HepG2 (cell line): ENCODE data around the gene RSPRY1. TPM values are rescaled to one million over a fixed set of nuclear protein-coding genes. Genes with fewer than 3 reads are reported as not detected.

Experiments used
- E2F1 ChIP-seq: sonication (generic); formaldehyde crosslinking; IDR thresholded peaks from 2 replicates; pipeline ENCODE4 v1.5.0; 2020; ENCODE audit warnings: missing genetic modification reagents
- HIC2 ChIP-seq: sonication (generic); formaldehyde crosslinking; IDR thresholded peaks from 2 replicates; pipeline ENCODE4 v1.9.0; 2022; ENCODE audit warnings: low read depth, missing genetic modification reagents
- PAXIP1 ChIP-seq: sonication (generic); formaldehyde crosslinking; conservative IDR thresholded peaks from 2 replicates; pipeline ENCODE4 v1.4.0; 2020; ENCODE audit warnings: mild to moderate bottlenecking, missing genetic modification reagents, moderate library complexity
- TARDBP ChIP-seq: sonication (generic); formaldehyde crosslinking; IDR thresholded peaks from 2 replicates; pipeline ENCODE4 v1.8.0; 2022; ENCODE audit warnings: mild to moderate bottlenecking, missing genetic modification reagents
- ZNF138 ChIP-seq: sonication (generic); formaldehyde crosslinking; IDR thresholded peaks from 2 replicates; pipeline ENCODE4 v1.5.0; 2020; ENCODE audit warnings: mild to moderate bottlenecking, low read depth, missing genetic modification reagents
- ZNF468 ChIP-seq: sonication (generic); formaldehyde crosslinking; IDR thresholded peaks from 2 replicates; pipeline ENCODE4 v1.8.0; 2022; ENCODE audit warnings: mild to moderate bottlenecking, moderate library complexity, missing genetic modification reagents
- polyA plus RNA-seq, 8 experiments: library from polyadenylated mRNA; depleted of rRNA in 3 of 8; stranded (reverse) in 7 of 8; unstranded in 1 of 8; fragments of >200 nt; fragmentation: Illumina TruSeq in 4 of 8; extraction: Trizol in 4 of 8; gene quantifications; 2 replicates each; pipeline versions ENCODE4 v1.2.1 to v1.2.3, GENCODE V29; 2011 to 2016; ENCODE audit warnings: low read depth in 4 of 8, missing spikeins in 1 of 8, mixed read lengths in 1 of 8; ENCODE audit not compliant: insufficient read depth in 1 of 8
- total RNA-seq, 5 experiments: library from RNA; depleted of rRNA; stranded (reverse); fragments of >200 nt; fragmentation: Illumina TruSeq; extraction: Trizol; gene quantifications; 2 replicates each; pipeline ENCODE4 v1.2.3, GENCODE V29; 2016; ENCODE audit warnings: low read depth in 1 of 5
- TF ChIP-seq, protein P1 (sequence below): sonication (generic); formaldehyde crosslinking; IDR thresholded peaks from 2 replicates; pipeline ENCODE4 v1.5.0; 2020; ENCODE audit warnings: mild to moderate bottlenecking, missing genetic modification reagents, borderline replicate concordance
- TF ChIP-seq, protein P2 (sequence below), 2 experiments: sonication (generic) in 1 of 2; formaldehyde crosslinking in 1 of 2; IDR thresholded peaks; 2 replicates each; pipeline versions ENCODE4 v1.5.1 to v1.6.1; 2011 to 2020; ENCODE audit warnings: borderline replicate concordance in 1 of 2, low read depth in 1 of 2, low read length in 1 of 2, mild to moderate bottlenecking in 1 of 2, missing genetic modification reagents in 1 of 2, moderate library complexity in 1 of 2

The RSPRY1 gene
- total and polyA plus RNA-seq, 2 of the 13 experiments (the other 11 are each of a cell fraction or from before 2014, with no cell fraction given): 53.4 to 61.0 TPM

- TF ChIP-seq PAXIP1 (CRISPR knock-in tag) (peak; percentile 88), ZNF468 (no peak), E2F1 (CRISPR knock-in tag) (no peak), TARDBP (CRISPR knock-in tag) (peak; percentile 61; the same call in 1 of the 2 replicates), HIC2 (CRISPR knock-in tag) (no peak), ZNF138 (CRISPR knock-in tag) (no peak)
- TF ChIP-seq, protein P1, sequence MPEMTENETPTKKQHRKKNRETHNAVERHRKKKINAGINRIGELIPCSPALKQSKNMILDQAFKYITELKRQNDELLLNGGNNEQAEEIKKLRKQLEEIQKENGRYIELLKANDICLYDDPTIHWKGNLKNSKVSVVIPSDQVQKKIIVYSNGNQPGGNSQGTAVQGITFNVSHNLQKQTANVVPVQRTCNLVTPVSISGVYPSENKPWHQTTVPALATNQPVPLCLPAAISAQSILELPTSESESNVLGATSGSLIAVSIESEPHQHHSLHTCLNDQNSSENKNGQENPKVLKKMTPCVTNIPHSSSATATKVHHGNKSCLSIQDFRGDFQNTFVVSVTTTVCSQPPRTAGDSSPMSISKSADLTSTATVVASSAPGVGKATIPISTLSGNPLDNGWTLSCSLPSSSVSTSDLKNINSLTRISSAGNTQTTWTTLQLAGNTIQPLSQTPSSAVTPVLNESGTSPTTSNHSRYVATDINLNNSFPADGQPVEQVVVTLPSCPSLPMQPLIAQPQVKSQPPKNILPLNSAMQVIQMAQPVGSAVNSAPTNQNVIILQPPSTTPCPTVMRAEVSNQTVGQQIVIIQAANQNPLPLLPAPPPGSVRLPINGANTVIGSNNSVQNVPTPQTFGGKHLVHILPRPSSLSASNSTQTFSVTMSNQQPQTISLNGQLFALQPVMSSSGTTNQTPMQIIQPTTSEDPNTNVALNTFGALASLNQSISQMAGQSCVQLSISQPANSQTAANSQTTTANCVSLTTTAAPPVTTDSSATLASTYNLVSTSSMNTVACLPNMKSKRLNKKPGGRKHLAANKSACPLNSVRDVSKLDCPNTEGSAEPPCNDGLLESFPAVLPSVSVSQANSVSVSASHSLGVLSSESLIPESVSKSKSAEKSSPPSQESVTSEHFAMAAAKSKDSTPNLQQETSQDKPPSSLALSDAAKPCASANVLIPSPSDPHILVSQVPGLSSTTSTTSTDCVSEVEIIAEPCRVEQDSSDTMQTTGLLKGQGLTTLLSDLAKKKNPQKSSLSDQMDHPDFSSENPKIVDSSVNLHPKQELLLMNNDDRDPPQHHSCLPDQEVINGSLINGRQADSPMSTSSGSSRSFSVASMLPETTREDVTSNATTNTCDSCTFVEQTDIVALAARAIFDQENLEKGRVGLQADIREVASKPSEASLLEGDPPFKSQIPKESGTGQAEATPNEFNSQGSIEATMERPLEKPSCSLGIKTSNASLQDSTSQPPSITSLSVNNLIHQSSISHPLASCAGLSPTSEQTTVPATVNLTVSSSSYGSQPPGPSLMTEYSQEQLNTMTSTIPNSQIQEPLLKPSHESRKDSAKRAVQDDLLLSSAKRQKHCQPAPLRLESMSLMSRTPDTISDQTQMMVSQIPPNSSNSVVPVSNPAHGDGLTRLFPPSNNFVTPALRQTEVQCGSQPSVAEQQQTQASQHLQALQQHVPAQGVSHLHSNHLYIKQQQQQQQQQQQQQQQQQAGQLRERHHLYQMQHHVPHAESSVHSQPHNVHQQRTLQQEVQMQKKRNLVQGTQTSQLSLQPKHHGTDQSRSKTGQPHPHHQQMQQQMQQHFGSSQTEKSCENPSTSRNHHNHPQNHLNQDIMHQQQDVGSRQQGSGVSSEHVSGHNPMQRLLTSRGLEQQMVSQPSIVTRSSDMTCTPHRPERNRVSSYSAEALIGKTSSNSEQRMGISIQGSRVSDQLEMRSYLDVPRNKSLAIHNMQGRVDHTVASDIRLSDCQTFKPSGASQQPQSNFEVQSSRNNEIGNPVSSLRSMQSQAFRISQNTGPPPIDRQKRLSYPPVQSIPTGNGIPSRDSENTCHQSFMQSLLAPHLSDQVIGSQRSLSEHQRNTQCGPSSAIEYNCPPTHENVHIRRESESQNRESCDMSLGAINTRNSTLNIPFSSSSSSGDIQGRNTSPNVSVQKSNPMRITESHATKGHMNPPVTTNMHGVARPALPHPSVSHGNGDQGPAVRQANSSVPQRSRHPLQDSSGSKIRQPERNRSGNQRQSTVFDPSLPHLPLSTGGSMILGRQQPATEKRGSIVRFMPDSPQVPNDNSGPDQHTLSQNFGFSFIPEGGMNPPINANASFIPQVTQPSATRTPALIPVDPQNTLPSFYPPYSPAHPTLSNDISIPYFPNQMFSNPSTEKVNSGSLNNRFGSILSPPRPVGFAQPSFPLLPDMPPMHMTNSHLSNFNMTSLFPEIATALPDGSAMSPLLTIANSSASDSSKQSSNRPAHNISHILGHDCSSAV (CRISPR knock-in tag): no peak
- TF ChIP-seq, protein P2, sequence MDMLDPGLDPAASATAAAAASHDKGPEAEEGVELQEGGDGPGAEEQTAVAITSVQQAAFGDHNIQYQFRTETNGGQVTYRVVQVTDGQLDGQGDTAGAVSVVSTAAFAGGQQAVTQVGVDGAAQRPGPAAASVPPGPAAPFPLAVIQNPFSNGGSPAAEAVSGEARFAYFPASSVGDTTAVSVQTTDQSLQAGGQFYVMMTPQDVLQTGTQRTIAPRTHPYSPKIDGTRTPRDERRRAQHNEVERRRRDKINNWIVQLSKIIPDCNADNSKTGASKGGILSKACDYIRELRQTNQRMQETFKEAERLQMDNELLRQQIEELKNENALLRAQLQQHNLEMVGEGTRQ (IDR thresholded peaks at IDR 0.05; ENCODE audit: low read depth, low read length): no peak
- TF ChIP-seq, protein P2 (CRISPR knock-in tag; IDR thresholded peaks at IDR 0.05; ENCODE audit: borderline replicate concordance): no peak
Measured at GRCh38 chr16:57194512-57194911, 8.4 kb downstream of the RSPRY1 start (continued).
